ENCODE results near the gene RRP1. TPM values are rescaled to one million over a fixed set of nuclear protein-coding genes. Genes with fewer than 3 reads are reported as not detected.

Gene RRP1
- total RNA-seq, 1 experiment from 2014 or later: 76.4 TPM

DNA sequence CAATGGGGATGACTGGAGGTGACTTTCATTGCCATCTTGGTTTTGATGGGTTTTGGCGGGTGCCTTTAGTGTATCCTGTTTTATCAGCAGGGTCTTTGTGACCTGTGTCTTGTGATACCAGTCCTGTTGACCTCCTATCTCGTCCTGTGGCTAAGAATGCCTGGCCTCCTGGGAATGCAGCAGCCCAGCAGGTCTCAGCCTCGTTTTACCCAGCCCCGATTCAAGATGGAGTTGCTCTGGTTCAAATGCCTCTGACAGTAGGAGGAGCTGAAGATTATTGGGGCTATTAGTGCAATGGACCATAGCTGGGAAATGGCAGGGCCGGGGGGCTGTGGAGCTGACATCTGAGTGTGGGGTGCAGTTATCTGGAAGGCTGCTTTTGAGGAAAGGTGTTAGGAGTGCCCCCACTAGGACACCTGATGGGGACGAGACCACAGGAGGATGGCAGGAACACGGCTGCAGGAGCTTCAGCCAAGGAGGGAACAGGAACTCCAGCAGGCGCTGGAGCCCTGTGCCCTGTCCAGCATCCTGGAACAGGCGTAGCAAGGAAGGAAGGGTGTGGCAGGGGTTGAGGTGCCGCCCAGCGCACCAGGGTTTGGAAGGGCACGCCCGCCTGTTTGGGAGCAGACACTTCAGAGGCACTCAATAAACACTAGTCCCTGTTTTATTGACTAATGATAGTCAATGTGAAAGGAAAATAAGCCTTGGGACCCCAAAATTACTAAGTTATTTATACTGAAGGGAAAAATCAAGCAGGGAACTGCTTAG lies 60.3 kb downstream of the RRP1 start:
- CTCF ChIA-PET: no interaction called here
- ATAC-seq: no peak

DNA sequence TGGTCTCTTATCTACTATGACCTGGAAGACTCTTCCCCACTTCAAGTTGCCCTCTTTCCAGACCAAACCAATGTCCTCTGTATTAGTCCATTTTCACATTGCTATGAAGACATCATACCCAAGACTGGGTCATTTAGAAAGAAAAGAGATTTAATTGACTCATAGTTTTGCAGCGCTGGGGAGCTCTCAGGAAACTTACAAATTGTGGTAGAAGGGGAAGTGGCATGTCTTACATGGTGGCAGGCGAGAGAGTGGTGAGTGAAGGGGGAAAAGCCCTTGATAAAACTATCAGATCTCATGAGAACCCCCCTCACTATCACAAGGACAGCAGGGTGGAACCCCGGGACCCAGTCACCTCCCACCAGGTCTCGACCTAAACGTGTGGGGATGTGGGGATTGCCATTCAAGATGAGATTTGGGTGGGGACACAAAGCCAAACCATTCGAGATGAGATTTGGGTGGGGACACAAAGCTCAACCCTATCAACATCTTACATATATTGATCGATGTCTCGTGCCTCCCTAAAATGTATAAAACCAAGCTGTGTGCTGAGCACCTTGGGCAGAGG lies 61.4 kb downstream of the RRP1 start:
- TF ChIP-seq, protein P1, sequence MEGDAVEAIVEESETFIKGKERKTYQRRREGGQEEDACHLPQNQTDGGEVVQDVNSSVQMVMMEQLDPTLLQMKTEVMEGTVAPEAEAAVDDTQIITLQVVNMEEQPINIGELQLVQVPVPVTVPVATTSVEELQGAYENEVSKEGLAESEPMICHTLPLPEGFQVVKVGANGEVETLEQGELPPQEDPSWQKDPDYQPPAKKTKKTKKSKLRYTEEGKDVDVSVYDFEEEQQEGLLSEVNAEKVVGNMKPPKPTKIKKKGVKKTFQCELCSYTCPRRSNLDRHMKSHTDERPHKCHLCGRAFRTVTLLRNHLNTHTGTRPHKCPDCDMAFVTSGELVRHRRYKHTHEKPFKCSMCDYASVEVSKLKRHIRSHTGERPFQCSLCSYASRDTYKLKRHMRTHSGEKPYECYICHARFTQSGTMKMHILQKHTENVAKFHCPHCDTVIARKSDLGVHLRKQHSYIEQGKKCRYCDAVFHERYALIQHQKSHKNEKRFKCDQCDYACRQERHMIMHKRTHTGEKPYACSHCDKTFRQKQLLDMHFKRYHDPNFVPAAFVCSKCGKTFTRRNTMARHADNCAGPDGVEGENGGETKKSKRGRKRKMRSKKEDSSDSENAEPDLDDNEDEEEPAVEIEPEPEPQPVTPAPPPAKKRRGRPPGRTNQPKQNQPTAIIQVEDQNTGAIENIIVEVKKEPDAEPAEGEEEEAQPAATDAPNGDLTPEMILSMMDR (conservative IDR thresholded peaks at IDR 0.05; ENCODE audit: low read depth, low read length): no peak
- no peak for TF ChIP-seq EZH2 (IDR thresholded peaks at IDR 0.05; ENCODE audit: low read length, unreplicated experiment)
- no peak for TF ChIP-seq EZH2phosphoT487 (IDR thresholded peaks at IDR 0.05; ENCODE audit: borderline replicate concordance, low read length)
- POLR2A ChIA-PET (ENCODE audit: unreplicated experiment): no interaction called here

More for the DNA sequence above, 60.3 kb downstream of the RRP1 start:
- H4K20me1 ChIP-seq (ENCODE audit: low read length): no peaks in the 10 kb centered on the region
- H2AFZ ChIP-seq (ENCODE audit: low read length): no peak overlapping the region
- H3K4me1 ChIP-seq (ENCODE audit: insufficient read depth, low read length): no peaks in the 10 kb centered on the region
- no peak overlapping the region for H3K27ac ChIP-seq (ENCODE audit: low read length)
- no peak overlapping the region for H3K4me3 ChIP-seq (ENCODE audit: low read length)
- POLR2A ChIA-PET (ENCODE audit: unreplicated experiment): no interaction called here
- H3K9me3 ChIP-seq (ENCODE audit: low read length): no peaks in the 10 kb centered on the region
- no peak overlapping the region for H3K4me2 ChIP-seq (ENCODE audit: low read length)
- no peaks in the 10 kb centered on the region for H3K79me2 ChIP-seq (ENCODE audit: low read length)
- no peaks in the 10 kb centered on the region for H3K36me3 ChIP-seq (ENCODE audit: low read depth, low read length)
- intact Hi-C loops (cut with micrococcal nuclease): no loop called here
- no TSS peak for BruUV-seq (replicated peaks)
- H3K9ac ChIP-seq (ENCODE audit: low read length): no peak overlapping the region
- TF ChIP-seq EZH2 (IDR thresholded peaks at IDR 0.05; ENCODE audit: low read length, unreplicated experiment) (no peak), EZH2phosphoT487 (IDR thresholded peaks at IDR 0.05; ENCODE audit: borderline replicate concordance, low read length) (no peak)
- TF ChIP-seq, protein P1 (conservative IDR thresholded peaks at IDR 0.05; ENCODE audit: low read depth, low read length): no peak
- no peaks in the 10 kb centered on the region for H3K27me3 ChIP-seq (ENCODE audit: low read length)
- H3K9me2 ChIP-seq (replicated peaks; ENCODE audit: low read length): no peaks in the 10 kb centered on the region
- H3F3A ChIP-seq (ENCODE audit: low read length, unreplicated experiment): no peaks in the 10 kb centered on the region
- no peak for DNase-seq

DNA sequence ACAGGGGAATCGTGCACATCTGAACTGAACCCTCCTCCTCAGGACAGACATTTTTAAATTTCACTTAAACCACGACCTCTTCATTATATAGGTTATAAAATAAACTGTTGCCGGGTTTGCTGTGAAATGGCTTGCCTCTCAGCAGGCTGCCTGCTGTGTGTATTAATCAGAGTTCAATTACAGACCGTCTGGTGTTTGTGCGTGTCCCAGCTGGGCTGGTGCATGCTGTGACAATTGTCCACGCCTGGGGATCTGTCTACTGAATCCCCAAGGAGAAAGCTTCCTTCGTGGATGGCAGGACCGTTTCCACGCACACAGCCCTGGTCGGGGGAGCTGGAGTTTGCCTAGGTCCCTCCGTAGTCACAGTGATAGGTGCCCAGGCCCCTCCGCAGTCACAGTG lies 62.2 kb downstream of the RRP1 start:
- Histone ChIP-seq H3K36me3 (ENCODE audit: low read depth, low read length) (no peaks in the 10 kb centered on the region), H3K4me3 (ENCODE audit: low read length) (no peak overlapping the region), H3K4me2 (ENCODE audit: low read length) (no peak overlapping the region), H3K9me3 (ENCODE audit: low read length) (no peaks in the 10 kb centered on the region), H3K9ac (ENCODE audit: low read length) (no peak overlapping the region), H3K27ac (ENCODE audit: low read length) (no peak overlapping the region), H4K20me1 (ENCODE audit: low read length) (no peaks in the 10 kb centered on the region), H3K4me1 (ENCODE audit: insufficient read depth, low read length) (no peaks in the 10 kb centered on the region), H2AFZ (ENCODE audit: low read length) (no peak overlapping the region), H3K9me2 (replicated peaks; ENCODE audit: low read length) (no peaks in the 10 kb centered on the region), H3F3A (ENCODE audit: low read length, unreplicated experiment) (no peaks in the 10 kb centered on the region), H3K27me3 (ENCODE audit: low read length) (no peaks in the 10 kb centered on the region), H3K79me2 (ENCODE audit: low read length) (no peaks in the 10 kb centered on the region)
- no peak for DNase-seq
- intact Hi-C loops (cut with micrococcal nuclease): no loop called here
- ChIA-PET CTCF (no interaction called here), POLR2A (ENCODE audit: unreplicated experiment) (no interaction called here)
- BruUV-seq (replicated peaks): no TSS peak
- TF ChIP-seq EZH2phosphoT487 (IDR thresholded peaks at IDR 0.05; ENCODE audit: borderline replicate concordance, low read length) (no peak), EZH2 (IDR thresholded peaks at IDR 0.05; ENCODE audit: low read length, unreplicated experiment) (no peak)
- TF ChIP-seq, protein P1 (conservative IDR thresholded peaks at IDR 0.05; ENCODE audit: low read depth, low read length): no peak
- no peak for ATAC-seq

More for the DNA sequence above, 61.4 kb downstream of the RRP1 start:
- H3F3A ChIP-seq (ENCODE audit: low read length, unreplicated experiment): no peaks in the 10 kb centered on the region
- H4K20me1 ChIP-seq (ENCODE audit: low read length): no peaks in the 10 kb centered on the region
- no peaks in the 10 kb centered on the region for H3K27me3 ChIP-seq (ENCODE audit: low read length)
- DNase-seq (no peak), ATAC-seq (no peak)
- H3K9me2 ChIP-seq (replicated peaks; ENCODE audit: low read length): no peaks in the 10 kb centered on the region
- H3K36me3 ChIP-seq (ENCODE audit: low read depth, low read length): no peaks in the 10 kb centered on the region
- no peak overlapping the region for H3K27ac ChIP-seq (ENCODE audit: low read length)
- intact Hi-C loops (cut with micrococcal nuclease): no loop called here
- no peaks in the 10 kb centered on the region for H3K9me3 ChIP-seq (ENCODE audit: low read length)
- no peak overlapping the region for H3K9ac ChIP-seq (ENCODE audit: low read length)
- no peak overlapping the region for H3K4me2 ChIP-seq (ENCODE audit: low read length)
- no peak overlapping the region for H2AFZ ChIP-seq (ENCODE audit: low read length)
- no peak overlapping the region for H3K4me3 ChIP-seq (ENCODE audit: low read length)
- H3K79me2 ChIP-seq (ENCODE audit: low read length): no peaks in the 10 kb centered on the region
- no peaks in the 10 kb centered on the region for H3K4me1 ChIP-seq (ENCODE audit: insufficient read depth, low read length)
- no TSS peak for BruUV-seq (replicated peaks)
- CTCF ChIA-PET: no interaction called here
